ENCODE data around the gene VTN. TPM values are rescaled to one million over a fixed set of nuclear protein-coding genes. Genes with fewer than 3 reads are reported as not detected.
A peak's percentile ranks its signal among the peaks of the same experiment; 100 is the strongest.

The VTN gene
- total RNA-seq, 1 donor from 2014 or later, result 0.25 TPM

GRCh38 chr17:28328325-28328724 is 41.8 kb downstream of the VTN start:
- Mint-ChIP-seq H3K27me3 (ENCODE audit: unreplicated experiment) (peaks cover 2% of the 10 kb centered on the region), H3K4me1 (ENCODE audit: low read depth, unreplicated experiment) (peaks cover 20% of the 10 kb centered on the region), H3K4me3 (ENCODE audit: unreplicated experiment) (no peak overlapping the region), H3K9me3 (ENCODE audit: unreplicated experiment) (peaks cover 3% of the 10 kb centered on the region), H3K36me3 (ENCODE audit: unreplicated experiment) (no peaks in the 10 kb centered on the region), H3K27ac (ENCODE audit: unreplicated experiment) (no peak overlapping the region)
- no peak for TF ChIP-seq CTCF (IDR thresholded peaks at IDR 0.05; ENCODE audit: partially characterized antibody, unreplicated experiment)
- no peak for DNase-seq

DNA sequence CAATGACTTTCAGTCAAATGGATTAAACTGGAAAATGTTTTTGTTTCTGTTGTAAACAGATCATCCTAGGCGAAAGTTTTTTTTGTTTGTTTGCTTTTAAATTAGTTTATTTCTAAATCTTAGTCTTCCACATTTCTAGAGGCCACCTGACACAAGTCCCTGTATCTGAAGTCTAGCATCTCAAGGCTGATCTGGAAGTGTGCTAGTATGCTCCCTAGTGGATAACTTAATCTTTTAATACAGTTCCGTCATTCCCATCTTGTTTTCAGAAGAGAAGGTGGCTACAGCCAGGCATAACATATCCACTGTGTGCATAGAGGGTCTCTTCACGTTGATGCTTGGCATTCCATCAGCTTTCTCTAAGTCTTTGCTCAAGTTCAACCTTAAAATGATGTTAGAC is 42.4 kb downstream of the VTN start:
- Mint-ChIP-seq H3K27ac (ENCODE audit: unreplicated experiment) (peak overlapping the region; percentile 48), H3K36me3 (ENCODE audit: unreplicated experiment) (no peaks in the 10 kb centered on the region), H3K27me3 (ENCODE audit: unreplicated experiment) (peaks cover 2% of the 10 kb centered on the region), H3K4me1 (ENCODE audit: low read depth, unreplicated experiment) (peaks cover 25% of the 10 kb centered on the region), H3K9me3 (ENCODE audit: unreplicated experiment) (peaks cover 3% of the 10 kb centered on the region), H3K4me3 (ENCODE audit: unreplicated experiment) (no peak overlapping the region)
- TF ChIP-seq CTCF (IDR thresholded peaks at IDR 0.05; ENCODE audit: partially characterized antibody, unreplicated experiment), result no peak
- DNase-seq, result no peak

DNA sequence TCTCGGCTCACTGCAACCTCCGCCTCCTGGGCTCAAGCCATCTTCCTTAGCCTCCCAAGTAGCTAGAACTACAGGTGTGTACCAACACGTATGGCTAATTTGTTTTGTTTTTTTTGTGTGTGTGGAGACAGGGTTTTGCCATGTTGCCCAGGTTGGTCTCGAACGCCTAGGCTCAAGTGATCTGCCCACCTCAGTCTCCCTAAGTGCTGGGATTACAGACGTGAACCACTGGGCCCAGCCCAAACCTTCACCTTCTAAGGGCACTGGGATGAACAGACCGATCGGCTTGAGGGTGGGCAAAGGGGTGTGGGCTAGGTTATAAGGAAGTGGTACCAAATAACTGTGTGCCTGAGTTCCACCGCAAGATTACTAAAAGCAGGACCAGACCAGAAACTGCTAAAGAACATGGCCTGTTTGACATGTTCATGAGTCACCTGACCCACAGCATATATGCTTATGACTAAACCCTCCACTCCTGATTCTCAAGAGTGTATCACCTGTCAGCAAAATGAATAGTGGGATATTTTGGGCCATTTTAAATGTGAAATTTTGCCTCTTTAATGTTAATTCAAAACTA is 43.0 kb downstream of the VTN start:
- peaks cover 2% of the 10 kb centered on the region for H3K27me3 Mint-ChIP-seq (ENCODE audit: unreplicated experiment)
- no peak for TF ChIP-seq CTCF (IDR thresholded peaks at IDR 0.05; ENCODE audit: partially characterized antibody, unreplicated experiment)
- no peak overlapping the region for H3K4me3 Mint-ChIP-seq (ENCODE audit: unreplicated experiment)
- H3K9me3 Mint-ChIP-seq (ENCODE audit: unreplicated experiment), result peaks cover 3% of the 10 kb centered on the region
- H3K36me3 Mint-ChIP-seq (ENCODE audit: unreplicated experiment), result no peaks in the 10 kb centered on the region
- H3K4me1 Mint-ChIP-seq (ENCODE audit: low read depth, unreplicated experiment), result peaks cover 29% of the 10 kb centered on the region
- no peak overlapping the region for H3K27ac Mint-ChIP-seq (ENCODE audit: unreplicated experiment)
- DNase-seq, result no peak

- peak overlapping the region; percentile 94 for H3K27ac Mint-ChIP-seq (ENCODE audit: unreplicated experiment)
- no peak for DNase-seq
- peaks cover 3% of the 10 kb centered on the region for H3K9me3 Mint-ChIP-seq (ENCODE audit: unreplicated experiment)
- H3K4me1 Mint-ChIP-seq (ENCODE audit: low read depth, unreplicated experiment), result peaks cover 36% of the 10 kb centered on the region
- H3K4me3 Mint-ChIP-seq (ENCODE audit: unreplicated experiment), result peak overlapping the region; percentile 83
- no peaks in the 10 kb centered on the region for H3K36me3 Mint-ChIP-seq (ENCODE audit: unreplicated experiment)
- H3K27me3 Mint-ChIP-seq (ENCODE audit: unreplicated experiment), result peaks cover 4% of the 10 kb centered on the region
- TF ChIP-seq CTCF (IDR thresholded peaks at IDR 0.05; ENCODE audit: partially characterized antibody, unreplicated experiment), result no peak
Observed at GRCh38 chr17:28326114-28326513, 44.0 kb downstream of the VTN start.

DNA sequence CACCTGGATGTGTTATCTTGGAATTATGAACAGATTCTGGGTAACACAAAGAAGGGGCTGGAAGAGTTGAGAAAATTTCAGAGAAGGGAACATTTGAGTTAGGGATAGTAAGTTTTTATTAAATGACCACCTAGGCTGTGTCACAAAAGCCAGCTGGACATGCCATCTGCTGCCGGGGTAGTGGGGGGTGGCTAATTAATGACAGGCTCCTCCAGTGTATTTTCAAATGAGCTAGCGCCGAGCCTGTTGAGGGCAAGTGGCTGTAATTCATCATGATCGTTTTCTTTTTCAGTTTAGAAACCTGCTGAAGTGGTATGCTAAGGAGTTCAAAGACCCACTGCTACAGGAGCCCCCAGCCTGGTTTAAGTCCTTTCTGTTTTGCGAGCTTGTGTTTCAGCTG is 44.9 kb downstream of the VTN start:
- DNase-seq, result peak; percentile 44
- Mint-ChIP-seq H3K4me1 (ENCODE audit: low read depth, unreplicated experiment) (peaks cover 40% of the 10 kb centered on the region), H3K36me3 (ENCODE audit: unreplicated experiment) (no peaks in the 10 kb centered on the region), H3K4me3 (ENCODE audit: unreplicated experiment) (peak overlapping the region; percentile 83), H3K27ac (ENCODE audit: unreplicated experiment) (peak overlapping the region; percentile 94), H3K9me3 (ENCODE audit: unreplicated experiment) (peaks cover 3% of the 10 kb centered on the region), H3K27me3 (ENCODE audit: unreplicated experiment) (peaks cover 5% of the 10 kb centered on the region)
- no peak for TF ChIP-seq CTCF (IDR thresholded peaks at IDR 0.05; ENCODE audit: partially characterized antibody, unreplicated experiment)
